HG03039 (cell line): ENCODE results near the gene KCMF1.
"Not testable (repeated sequence)": the region's sequence is repeated elsewhere in the genome, so short reads cannot be mapped to it uniquely, and the experiment has no call there.

Source experiments
- ATAC-seq: cut with Tn5 transposase; IDR thresholded peaks from one replicate; pipeline ENCODE4 v1.9.1; 2021; ENCODE audit warnings: mild to moderate bottlenecking, moderate library complexity; ENCODE audit not compliant: unreplicated experiment

Gene KCMF1

DNA sequence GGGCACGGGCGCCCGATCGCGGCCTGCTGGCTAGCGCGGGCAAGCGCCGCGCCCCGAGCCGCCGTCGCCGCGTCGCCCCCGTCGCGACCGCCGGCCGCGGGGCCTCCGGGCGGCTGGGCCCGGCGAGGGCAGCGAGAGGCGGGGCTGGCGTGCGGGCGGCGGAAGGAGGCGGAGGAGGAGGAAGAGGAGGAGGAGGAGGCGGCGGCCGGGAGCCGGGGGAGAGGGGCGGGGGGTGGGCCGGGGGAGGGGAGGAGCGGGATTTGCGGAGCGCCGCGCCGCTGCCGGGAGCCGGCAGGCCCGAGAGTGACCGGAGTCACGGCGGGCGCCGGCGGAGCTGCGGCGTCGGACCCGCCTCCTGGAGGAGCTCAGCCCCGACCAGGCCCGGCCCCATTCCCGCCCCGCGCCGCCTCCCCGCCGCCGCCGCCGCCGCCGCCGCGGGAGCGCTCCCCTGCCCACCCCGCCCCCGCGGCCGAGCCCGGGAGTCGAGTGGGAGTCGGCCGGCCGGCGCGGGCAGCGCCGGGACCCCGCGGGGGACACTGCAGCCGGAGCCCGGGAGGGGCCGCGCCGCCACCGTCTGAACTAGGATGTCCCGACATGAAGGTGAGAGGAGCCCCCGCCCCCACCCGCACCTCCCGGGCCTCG lies at the start of gene KCMF1:
Gene KCMF1, plus strand, starts transcription at position 294 of the 642 bp plus-strand sequence. Its CDS starts 291 bp downstream, at position 585.
- ATAC-seq, result peak; percentile 38

DNA sequence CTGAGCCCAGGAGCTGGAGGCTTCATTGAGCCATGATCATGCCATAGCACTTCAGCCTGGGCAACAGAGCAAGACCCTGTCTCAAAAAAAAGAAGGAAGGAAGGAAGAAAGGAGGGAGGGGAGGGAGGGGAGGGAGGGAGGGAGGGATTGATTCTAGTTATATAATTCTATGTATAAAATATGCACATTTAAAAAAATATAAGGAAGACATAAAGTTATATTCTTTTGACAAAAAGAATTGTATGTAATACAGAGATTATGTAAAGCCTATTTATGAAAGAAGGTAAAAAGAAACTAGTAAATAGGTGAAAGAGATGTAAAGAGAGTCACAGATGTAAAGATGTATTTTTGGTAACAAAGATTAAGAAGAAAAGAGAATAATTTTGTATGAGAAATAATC lies 48.0 kb upstream of the KCMF1 start:
- no peak for ATAC-seq

DNA sequence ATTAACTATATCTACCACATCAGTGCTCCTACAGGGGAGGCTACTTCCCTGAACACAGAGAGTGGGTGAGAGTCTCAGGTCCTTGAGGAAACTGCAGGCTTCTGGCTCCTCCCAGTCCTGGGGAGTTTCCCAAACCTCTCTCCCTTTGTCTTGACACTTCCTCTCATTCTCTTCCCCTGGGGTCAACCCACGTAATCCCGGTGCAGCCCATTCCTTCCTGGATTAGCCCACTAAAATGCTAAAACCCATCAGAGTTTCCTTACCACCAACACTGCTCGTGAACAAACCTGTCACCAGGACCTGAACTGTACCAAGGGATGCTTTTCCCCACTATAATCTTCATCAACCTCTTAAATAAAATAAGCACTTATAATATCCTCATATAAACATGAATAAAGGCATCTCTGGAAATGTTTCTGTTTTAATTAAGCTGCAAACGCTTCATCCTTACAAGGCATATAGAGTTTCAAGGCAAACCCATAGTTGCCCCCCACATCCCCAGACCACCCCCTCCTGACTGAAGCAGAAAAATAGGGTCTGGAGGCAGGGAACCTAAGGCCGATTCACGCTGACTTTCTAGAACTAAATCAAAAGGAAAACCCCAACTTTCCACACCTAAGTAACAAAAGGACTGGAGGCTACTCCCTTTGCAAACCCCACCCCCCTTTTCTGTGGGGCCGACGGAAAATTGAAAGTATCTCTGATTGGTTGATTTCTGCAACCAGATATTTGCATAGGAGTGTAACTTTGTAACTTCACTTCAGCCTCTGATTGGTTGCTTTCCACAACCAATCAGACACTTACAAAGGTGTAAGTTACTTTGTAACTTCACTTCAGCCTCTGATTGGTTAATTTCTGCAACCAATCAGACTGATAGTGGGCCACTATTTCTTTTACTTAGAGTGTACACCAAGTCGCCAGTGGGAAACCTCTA lies 46.5 kb upstream of the KCMF1 start:
- ATAC-seq, result no peak

GRCh38 chr2:84925336-84925723 lies 45.6 kb upstream of the KCMF1 start:
- ATAC-seq, result no peak

- ATAC-seq, result peak; percentile 83
Measured at GRCh38 chr2:84925724-84926376, 45.1 kb upstream of the KCMF1 start.

DNA sequence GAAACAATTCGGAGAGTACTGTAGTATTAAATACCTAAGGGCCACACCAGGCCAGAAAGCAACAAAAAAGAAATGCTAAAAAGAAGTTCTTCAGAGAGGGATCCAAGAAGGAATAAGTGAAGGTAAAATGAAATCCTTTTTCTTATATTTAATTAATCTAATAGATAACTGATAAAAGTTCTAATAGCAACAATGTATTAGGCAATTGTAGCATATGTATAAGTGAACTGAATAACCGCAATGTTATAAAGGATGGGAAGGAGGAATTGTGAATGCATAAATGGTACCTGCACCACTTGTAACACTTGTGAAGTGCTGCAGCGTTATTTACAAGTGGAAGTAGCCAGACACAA lies 43.7 kb upstream of the KCMF1 start:
- no peak for ATAC-seq

GRCh38 chr2:84931384-84931821 lies 39.6 kb upstream of the KCMF1 start:
- peak; percentile 55 for ATAC-seq

GRCh38 chr2:84938194-84938879 lies 32.6 kb upstream of the KCMF1 start:
- ATAC-seq, result no peak

GRCh38 chr2:84939426-84940087 lies 31.4 kb upstream of the KCMF1 start:
- peak; percentile 77 for ATAC-seq

DNA sequence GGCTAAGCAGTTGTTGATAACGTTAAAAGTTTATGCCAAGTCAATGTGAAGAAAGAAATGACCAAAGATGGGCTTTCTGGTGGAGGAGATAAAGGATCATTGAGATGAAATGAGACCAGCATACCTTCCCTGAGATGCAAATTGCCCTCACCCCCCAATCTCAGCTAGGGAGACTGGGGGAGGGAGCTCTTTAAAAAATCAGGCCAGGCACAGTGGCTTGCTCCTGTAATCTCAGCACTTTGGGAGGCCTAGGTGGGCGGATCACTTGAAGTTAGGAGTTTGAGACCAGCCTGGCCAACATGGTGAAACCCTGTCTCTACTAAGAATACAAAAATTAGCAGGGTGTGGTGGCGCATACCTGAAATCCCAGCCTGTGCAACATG lies 30.9 kb upstream of the KCMF1 start:
- ATAC-seq, result peak; percentile 0

GRCh38 chr2:84940831-84941412 lies 30.0 kb upstream of the KCMF1 start:
- no peak for ATAC-seq

DNA sequence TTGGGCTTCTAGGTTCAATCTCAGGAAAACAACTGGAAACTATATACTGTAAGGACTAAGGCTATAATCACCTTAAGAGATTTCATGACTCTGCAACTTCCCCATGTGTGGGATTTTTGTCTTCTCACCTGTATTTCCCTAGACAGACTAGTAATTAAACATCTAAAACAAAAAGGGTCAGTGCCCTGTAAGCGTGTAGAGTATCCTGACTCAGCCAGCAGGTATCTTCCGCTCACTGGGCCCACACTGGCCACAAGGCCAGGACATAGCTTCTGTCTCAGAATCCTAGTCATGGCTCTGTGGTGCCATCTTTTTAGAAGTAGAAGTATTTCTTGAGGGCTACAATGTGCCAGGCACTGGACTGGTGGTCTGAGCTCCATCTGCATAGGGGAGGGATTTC lies 28.8 kb upstream of the KCMF1 start:
- ATAC-seq, result no peak

- peak; percentile 27 for ATAC-seq
Measured at GRCh38 chr2:84942964-84943421, 28.0 kb upstream of the KCMF1 start.

DNA sequence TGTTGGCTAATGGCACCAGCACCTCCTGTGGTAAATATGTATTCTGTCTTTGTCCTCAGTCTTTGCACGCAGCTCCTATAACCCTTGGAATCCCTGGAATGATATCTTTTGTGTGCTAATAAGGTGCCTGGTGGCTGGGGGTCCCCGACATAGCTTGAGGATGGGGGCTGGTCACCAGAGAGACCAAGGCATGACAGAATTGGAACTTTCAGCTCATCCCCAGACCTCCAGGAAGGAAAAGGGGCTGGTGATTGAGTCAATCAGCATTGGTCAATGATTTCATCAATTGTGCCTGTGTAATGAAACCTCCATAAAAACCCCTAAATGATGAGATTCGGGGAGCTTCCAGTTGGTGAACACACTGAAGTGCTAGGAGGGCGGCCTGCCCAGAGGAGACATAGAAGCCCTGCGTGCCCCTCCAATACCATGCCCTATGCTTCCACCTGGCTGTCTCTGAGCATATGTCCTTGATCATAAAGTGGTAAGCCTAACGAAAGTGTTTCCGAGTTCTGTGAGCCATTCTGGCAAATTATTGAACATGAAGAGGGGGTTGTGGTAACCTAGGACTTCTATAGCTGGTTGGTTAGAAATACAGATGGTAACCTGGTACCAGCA lies 26.6 kb upstream of the KCMF1 start:
- ATAC-seq, result no peak

- not testable (repeated sequence) for ATAC-seq
Measured at GRCh38 chr2:84945838-84946203, 25.1 kb upstream of the KCMF1 start.

DNA sequence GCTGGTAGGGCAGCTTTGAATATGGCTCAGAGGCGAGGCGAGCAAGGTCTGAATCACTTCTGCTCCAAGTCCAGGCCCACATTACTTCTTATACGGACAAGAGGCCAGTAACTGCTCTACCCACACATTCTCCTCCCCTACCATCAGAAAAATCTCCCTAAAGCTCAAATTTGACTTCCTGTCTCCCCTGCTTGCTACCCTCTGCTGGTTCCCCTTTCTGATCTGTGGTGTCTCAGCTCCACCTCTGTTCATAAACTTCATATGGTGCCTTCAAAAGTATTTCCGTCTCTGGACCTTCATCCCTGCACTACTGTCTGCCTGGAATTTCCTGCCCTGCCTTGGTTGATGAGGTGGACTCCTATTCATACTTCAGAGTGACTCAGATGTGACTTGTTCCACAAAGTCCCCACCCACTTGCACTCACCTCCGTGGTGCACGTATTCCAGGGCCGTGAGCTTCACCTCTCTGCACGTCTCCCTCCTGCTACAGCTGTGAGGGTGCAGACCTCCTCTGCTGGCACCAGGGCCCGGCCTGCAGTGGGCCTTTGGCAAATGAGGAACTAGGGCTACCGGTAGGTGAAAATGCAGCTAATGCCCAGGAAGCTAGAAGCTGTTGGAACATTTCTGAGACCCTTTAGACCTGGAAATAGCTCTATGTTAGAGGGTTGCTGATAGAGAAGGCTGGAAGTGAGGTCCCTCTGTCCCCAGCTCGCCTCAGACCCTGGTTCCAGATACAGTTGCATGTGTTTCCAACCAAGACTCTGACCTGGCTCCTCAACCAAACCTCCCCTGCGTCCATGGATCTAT lies 24.6 kb upstream of the KCMF1 start:
- peak; percentile 59 for ATAC-seq

GRCh38 chr2:84947010-84947593 lies 23.9 kb upstream of the KCMF1 start:
- no peak for ATAC-seq

DNA sequence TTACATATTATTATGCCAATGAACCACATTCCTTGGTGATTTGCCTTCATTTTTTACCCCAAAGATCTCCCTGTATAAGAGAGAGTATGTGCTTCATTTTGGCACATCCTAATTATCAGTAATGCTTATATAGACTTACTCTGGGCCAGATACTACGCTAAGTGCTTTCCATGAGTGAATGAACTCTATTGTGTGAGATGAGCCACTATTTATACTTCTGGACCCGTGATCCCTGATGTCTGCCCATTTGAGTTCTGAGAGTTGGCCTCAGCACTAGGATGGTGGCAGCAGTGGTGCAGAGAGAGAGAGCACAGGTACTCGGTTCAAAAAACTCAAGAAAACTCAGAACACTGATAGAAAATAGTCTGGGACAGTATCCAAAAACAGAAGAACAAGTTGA lies 17.4 kb upstream of the KCMF1 start:
- no peak for ATAC-seq

- no peak for ATAC-seq
Measured at GRCh38 chr2:84954329-84954728, 16.6 kb upstream of the KCMF1 start.
